Activated naive CD4-positive, alpha-beta T cell treated with Interleukin-2 at 50 U/mL for 16 hours (primary cell): ENCODE data around the gene TBC1D14.
"Not testable (repeated sequence)": the region's sequence is repeated elsewhere in the genome, so short reads cannot be mapped to it uniquely, and the experiment has no call there.

Experiments used
- DNase-seq: peaks from one replicate; pipeline ENCODE4 v3.0.0-alpha.2; 2020

TBC1D14 gene

DNA sequence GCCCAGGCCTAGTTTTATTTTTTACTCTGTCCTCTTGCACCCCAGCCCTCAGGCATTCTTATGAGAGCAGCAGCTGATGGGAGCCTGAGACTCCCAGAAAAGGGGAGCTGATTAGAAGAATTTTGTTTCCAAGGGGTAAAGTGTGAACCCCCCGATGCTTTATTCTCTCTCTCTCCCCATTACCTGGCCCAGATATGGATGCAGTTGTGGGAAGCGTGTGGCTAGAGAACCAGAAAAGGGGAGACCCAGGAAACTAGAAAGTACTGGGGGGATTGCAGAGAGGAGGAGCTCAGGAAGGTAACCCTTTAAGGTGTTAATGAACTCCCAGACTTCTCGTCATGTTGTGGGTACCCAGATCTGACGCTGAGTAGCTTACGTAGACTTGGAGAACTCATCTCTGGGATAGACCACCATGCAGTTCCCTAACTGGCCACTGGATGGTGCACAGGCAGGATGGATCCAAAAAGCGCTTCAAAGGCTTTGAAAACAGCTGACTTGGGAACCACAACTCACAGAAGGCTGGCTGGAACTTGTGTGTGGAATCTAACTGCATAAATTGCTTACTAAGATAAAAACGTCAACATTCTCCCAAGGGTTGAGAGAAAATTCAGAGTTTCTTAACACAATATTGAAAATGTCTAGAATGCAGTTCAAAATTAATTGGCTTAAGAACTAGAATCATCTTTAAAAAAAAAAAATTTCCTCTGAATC is 64.7 kb downstream of the TBC1D14 start:
- DNase-seq = peak; percentile 83

DNA sequence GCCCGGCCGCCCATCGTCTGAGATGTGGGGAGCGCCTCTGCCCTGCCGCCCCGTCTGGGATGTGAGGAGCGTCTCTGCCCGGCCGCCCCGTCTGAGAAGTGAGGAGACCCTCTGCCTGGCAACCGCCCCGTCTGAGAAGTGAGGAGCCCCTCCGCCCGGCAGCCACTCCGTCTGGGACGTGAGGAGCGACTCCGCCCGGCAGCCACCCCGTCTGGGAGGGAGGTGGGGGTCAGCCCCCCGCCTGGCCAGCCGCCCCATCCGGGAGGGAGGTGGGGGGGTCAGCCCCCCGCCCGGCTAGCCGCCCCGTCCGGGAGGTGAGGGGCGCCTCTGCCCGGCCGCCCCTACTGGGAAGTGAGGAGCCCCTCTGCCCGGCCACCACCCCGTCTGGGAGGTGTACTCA is 68.2 kb downstream of the TBC1D14 start:
- DNase-seq = not testable (repeated sequence)

DNA sequence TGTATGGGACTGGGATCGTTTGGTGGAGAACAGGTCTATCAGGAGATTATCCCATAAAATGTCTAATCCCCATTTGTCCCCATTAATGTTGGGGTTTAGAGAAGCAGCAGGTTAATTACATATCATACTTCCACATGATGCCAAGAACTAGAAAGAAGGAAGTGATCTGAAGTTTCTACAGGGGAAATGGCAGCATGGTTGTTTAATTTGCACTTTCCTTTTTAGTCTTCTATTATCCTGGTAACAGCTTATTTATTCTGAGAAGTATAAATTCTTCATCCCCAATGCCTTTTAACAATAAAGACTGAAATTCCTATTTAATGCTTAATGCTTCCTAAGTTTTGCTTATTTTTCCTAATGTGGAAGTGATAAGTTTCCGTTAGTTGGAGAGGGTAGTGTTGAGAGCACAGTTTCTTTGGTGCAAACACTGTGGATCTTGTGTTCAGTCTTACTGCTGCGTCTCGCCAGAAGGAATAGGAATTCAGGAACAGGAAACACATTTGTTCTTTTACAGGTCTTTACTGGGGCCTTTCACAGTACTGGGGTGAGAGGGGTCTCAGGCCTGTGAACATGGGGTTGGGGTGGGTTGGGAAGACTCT is 74.0 kb downstream of the TBC1D14 start:
- no peak for DNase-seq

DNA sequence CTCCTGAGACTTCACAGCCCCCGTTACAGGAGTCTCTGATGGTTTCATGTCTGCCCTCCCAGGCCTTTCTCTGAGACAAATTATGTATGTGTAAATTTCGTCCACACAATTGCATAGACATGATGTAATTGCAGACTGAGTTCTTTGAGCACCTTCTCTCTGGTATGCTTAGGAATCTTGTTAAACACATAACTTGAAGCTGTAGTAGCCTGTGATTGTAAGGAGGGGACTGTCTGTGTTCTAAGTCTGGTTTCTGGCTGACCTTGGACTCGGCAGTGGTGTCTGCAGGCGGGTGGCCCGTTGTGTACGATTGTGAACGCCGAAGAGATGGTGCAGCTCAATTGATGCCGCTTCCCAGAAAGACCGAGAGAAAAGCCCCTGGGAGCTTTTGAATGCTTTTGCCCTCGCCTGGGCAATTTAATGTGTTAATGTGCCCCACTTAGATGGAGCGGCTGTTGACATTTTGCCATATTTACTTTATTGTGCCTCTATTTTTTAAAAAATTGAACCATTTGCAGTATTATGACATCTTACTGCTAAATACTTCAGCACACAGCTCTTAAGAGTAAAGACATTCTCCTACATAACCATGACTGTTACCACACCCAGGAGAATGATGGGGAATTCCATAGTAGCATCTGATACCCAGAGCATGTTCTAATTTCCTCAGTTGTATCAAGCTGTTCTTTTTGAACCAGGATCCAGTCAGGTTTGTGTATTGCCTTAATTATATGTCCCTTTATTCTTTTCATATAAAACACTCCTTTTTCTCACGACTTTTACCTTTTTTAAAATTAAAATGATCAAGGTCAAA is 75.2 kb downstream of the TBC1D14 start:
- no peak for DNase-seq

DNA sequence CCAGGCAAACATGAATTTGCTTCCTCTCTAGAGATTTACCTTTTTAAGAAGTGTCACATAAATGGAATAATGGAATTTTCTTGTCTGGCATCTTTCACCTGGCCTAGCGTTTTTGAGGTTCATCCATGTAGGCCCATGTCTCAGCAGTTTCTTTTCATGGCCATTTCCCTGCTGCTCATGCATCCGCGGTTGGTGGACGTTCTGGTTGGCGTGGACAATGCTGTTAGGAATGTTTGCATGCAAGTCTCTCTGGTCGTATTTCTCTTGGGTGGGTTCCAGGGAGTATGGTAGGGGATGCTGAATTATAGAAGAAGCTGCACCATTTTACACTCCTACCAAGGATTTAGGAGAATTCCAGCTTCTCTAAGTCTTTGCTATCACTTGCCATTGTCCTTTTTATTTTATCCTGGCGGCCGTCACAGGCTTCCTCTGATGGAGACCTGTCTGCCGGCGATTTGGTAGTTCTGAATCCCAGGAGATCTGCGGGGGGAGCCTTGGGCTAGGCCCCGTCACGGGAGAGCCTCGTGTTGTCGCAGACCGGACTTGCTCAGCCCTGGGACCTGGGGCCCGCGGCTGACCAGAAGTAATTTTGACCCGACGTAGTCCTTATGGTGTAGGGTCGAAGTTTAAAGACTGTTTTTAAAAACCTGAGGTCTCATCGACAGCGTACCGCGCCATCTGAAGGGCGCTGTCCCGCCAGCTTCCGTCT is 76.6 kb downstream of the TBC1D14 start:
- no peak for DNase-seq

DNA sequence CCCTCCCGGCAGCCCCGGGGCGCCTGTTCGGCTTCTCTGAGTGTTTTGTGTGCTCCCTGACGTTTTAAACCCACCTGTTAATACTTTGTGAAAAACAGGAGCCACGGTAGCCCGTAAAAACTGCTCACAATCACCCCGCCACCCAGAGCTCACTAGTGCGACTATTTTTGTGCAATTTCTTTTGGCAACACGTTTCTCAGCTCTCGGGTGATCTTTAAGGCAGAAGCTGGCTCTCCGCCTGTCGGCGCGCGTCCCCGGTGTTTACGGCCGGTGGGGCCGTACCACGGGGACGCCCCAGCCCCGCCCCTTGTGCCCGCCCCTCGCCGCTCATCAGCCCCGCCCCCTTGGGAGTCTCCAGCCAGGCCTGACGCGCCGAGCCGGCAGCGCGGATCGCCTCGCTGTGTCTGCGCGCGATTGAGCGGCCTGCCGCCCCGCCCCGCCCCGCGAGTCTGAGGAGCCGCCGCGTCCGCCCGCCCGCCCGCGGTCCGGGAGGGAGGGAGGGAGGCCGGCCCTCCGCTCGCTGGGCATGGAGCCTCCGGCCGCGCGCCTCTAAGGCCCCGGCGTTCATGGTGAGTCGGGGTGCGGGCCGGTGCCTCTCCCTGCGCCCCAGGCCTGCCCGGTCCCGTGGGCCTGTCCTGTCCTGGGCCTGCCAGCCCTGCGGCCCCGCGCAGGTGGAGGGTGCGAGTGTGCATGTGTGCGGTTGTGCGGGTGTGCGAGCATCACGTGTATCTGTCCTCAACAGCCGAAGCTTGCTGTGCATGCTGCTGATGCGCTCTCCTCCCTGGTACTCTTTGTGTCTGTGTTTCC is 77.4 kb downstream of the TBC1D14 start:
- DNase-seq = peak; percentile 93

DNA sequence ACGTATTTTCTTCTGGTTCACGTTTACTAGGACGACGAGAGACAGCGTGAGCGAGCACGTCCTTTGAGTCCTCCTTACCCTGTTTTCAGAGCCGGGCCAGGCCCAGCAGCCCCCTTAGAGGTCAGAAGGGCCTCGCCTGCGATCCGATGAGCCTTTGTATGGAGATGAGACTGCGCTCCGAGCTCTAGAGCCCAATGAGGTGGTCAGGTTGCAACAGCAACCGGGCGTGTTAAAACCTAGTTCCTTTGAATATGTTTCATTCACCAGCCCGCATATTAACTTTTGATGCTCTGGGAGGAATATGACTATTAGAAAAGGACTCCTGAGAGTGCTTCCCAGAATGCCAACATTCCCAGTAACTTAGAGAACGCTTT is 77.9 kb downstream of the TBC1D14 start:
- DNase-seq = no peak

DNA sequence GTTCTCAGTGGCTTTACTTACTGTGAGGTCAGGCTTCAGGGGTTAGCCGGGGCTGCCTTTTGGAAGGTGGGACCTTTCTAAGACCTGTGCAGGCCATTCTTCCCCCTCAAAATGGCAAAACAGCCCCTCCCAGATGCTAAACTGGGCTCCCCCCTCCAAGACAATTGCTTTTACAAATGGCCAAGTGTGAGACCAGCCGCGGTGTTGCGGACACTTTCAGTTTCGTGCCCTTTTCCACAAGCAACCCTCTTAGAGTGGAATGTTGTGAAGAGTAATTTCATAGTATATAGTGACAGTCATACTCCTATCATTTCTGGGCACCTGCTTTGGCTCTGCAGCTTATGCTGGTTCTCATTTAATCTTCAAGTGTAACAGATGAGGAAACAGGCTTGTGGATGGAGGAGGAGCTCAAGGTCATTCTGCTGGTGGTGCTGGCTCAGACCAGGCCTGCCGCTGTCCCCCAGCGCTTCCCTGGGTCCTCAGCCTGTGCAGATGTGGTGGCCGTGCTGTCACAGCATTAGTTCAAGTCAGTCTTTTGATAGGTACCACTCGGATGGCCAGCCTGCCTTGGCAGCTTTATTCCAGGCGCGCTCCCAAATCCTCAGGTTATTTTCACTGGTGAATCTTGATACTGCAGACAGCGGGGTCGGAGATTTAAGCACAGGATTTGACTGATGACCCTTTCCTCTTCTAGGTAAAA is 78.5 kb downstream of the TBC1D14 start:
- no peak for DNase-seq

DNA sequence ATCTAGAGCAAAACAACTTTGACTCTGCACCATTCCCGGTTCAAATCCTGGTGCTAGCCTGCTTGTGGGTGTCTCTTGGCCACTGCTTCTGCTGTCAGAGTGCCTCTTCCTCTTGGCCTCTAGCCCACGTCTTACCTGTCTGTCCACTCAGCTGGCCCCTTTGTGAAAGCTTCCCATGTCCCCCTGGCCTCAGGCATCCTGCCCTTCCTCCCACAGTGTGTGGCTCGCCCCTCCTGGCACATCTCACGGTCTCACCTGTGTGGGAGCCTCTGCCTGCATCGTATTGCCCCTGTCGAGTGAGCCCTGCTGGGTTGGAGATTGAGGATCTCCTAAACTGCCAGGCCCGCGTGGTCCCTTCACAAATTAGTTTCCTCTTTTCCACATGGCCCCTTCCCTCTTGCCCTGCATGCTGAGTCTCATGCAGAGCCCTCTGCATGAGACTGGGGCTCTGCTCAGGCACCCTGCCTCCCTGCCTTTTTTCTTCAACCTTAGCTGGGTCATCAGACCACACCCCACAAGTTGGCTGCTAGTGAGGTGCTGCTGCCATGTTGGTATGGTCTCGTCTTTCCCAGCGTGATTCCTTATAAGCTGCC is 79.8 kb downstream of the TBC1D14 start:
- no peak for DNase-seq

DNA sequence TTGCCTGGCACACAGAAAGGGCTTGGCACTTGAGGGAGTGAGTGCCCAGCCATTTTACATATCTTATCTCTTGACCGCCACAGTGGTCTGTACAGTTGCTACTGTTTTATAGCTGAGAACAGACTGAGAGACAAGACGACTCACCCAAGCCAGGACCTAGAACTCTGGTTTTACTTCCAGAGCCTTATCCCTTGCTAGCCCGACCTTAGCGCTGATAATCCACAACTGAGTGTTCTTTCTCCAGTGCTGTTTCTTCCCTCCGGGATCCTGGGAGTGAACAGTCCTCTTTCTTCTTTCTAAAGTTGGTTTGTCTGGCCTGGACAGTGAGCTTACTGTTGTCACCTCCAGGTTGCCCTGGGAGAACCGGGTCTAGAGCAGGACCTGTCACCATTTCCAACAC is 81.0 kb downstream of the TBC1D14 start:
- DNase-seq = no peak

DNA sequence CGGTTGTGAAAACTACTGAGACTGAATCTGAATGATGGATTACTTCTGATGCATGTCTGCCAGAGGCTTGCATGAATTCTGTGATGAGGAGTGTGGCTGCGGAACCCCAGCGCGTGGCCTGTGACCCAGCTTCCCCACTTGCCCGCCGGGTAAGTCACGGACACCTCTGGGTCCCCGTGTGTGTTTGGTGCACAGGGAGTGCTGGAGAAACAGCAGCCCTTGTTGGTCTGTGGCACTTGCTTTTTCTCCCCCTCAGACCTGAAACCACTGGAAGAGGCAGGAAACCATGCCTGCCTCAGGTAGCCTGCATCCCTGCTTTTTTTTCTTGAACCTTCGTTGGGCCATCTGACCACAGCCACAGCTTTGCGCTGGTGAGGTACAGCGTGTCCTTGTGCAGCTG is 81.6 kb downstream of the TBC1D14 start:
- DNase-seq = no peak

DNA sequence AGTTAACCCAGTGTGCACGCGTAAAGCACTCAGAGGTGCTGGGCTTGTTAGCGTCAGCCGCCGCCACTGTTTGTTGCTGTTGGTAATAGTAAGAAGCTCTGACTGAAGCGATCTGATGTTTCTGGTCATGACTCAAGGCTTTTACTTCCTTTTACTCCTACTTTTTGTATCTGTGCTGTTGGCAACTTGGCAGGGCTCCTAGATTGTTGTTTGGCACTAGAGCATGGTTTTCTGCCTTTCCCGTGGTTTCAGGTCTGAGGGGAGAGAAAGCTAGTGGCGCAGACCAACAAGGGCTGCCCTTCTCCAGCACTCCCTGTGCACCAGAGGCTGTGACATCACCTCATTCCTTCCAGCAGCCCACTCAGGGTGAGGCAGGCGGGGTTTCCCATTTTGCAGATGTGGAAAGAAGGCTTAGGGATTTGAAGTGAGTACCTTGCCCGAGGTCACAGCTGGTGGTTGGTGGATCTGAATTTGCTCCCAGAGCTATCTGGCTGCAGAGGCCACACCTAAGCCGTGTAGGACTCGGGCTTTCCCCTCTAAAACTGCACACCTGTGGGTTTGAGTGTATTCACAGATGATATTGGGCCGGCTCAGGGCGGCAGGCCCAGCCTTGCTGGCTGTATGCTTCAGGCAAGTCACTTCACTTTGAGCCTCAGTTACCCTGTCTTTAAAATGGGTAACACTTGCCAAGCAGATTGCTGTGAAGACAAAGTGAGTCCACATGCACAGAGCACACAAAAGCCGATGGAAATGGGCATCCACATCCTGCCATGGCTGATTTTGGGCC is 82.3 kb downstream of the TBC1D14 start:
- DNase-seq = no peak

DNA sequence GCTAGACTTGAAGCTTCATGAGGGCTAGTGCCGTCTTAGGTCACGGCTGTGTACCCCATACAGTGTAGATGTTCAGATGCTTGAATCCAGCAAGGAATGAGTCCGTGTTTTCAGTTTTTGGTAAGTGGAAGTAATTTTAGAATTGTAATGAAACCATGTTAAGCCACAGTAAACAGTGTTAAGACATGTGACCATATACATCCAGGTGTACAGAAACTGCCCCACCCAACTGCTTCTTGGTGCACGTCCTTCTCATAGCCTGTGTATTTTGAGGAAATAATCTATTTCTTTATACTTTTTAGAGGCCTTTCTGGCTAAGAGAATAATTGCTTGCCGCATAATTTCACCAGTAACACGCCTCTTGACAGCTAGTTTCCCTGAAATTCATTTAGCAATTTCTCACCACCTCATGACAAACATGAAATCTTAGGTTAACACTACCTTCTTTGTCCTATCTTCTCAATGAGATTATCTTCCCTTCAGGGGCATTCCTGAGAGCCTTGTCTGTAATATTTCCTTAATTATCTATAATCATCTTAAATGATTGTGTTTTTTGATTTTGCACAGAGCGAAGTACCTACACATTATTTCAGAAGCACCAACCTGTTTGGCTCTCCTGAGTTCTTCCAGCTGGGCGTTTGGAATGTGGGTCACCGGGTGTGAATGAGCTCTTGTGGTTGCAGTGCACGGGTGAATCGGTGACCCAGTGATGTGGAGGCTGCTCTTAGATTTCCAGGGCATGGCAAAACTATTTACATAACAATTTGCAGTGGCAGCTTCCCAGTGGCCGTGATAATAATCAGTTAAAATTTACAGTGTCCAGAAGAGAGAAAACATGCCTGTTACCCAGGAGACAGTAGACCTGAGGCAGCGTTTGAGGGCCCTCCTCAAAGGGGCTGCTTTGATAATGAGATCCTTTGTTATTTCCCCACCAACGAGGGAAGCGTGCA is 83.4 kb downstream of the TBC1D14 start:
- DNase-seq = no peak

DNA sequence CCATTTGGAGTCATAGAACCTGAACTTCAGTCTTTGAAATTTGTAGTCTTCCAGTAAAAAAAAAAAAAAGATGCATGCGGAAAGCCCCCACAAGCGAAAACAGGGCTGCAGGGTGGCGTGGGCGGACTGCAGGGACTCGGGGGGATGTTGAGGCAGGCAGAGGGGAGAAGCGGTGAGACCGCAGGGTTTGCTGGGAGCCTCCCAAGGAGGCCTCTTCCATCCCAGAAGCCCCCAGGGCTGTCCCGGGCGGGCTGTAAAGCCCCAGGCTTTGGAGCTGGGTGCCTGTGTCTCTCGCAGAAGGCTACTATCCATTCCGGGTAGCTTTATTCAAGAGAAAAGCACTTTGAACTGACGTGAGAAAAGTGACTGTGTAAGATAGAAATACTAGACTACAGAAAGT is 86.9 kb downstream of the TBC1D14 start:
- no peak for DNase-seq

DNA sequence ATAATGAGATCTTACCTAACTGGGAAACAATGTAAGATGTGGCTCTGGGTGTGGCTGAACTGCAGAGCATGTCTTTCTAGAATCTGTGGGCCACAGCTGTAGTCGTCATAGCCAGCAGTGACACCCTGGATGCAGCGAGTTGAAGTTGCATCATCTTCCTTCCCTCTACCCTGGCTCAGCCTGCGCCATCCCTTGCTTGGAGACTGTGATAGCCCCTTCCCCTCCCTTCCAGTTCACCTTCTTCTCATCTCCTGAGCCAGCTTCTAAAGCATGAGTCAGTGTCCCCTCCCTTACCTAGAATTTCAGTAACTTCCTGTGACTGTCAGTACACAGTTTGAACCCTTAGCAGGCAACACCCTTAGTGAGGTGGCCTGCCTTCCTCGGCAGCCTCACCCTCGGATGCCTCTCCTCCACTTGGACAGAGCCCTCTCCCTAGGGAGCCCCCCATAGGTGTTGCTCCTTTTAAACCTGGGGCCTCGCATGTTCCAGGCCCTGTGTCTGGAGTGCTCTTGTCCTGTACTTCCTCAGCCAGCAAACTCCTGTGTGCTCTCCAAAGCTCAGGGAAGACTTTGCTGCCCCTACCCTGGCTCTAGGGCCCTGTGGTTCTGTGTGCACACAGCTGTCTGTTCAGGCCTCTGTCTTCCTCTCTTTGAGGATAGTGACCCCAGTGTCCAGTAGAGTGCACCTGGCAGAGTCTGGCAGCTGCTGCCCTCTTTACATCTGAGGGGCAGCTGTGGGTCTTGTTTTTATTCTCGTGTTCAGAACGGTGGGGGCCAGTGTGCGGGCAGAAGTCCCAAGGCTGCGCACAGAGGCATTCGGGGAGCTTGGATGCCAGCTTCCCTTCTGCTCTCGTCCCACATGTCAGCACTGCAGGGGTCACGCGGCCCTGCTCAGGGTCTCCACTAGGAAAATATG is 89.8 kb downstream of the TBC1D14 start:
- DNase-seq = peak; percentile 21

DNA sequence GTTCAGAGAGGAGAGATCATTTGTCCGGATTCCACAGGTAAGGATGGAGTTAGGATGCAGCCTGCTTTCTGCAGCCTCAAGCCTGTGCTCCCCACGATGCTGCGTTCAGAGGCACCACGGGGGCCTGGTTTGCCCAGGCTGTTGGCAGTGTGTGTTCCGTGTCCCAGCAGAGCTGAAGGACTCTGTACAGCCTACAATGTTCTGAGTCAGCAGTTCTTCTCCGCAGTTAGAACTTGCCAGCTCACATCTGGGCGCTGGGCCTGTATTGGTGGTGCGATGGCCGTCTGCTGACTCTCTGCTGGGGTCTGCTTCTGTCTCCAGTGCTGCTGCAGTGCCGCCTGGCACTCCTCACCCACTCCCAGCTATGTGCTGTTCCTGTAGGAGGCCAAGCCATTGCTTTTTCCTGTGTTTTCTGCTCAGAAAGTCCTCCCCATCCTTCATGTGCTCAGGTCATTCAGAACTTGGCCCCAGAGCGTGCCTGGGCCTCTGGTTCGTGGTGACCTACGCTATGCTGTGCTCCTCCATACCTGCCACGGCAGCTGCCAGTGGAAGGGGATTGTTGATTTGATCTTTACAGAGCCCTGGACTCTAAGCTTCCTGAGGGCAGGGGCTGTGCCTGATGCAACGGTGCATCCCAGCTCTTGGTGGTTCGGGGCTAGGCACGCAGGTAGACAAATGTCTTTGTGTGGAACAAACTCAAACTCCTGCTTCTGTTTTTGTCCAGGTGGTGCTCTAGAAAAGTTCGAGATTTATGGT is 91.0 kb downstream of the TBC1D14 start:
- no peak for DNase-seq

DNA sequence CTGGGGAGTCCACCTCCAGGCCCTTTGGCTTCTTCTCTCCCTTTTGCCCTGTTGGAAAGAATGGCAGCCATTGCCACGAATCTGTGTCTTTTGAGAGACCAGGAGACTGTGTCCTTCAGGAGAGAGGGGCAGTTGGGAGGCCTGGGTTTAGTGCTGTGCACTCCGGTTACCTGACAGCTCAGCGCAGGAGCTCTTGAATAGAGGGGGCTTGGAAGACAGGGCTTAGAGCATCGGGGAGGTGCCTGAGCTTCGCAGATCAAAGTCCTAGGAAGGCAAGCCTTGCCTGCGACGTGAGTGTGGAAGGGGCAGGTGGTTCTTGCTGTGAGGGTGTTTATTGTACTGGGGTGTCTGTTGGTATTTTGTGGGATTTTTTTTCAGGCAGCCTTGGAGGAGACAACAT is 91.6 kb downstream of the TBC1D14 start:
- no peak for DNase-seq

DNA sequence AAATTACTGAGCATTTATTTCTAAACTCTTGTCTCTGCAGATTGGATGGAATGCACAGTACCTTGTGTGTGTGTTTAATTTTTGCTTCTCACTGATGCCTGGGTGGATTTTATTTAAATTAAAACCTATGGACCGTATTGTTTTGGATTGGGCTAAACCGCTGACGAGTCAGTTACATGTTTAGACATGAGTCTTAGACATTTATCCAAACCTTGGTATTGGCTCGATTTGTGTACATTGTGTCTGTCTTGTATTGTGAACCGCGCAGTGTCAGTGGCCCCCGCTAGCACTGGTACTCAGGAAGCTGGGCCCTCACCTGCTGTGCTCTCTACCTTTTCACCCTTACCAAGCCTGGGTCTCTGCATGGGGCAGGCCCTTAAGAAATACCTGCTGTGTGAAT is 92.7 kb downstream of the TBC1D14 start:
- no peak for DNase-seq
